WTC11 (cell line): Measurements from ENCODE around the gene FBN2.

Source experiments
- CTCF ChIP-seq: fragments of 200-600 bp; IDR thresholded peaks from 2 replicates; pipeline ENCODE4 v1.8.0; 2022; ENCODE audit warnings: antibody characterized with exemption
- ELF4 ChIP-seq: sonication (generic); formaldehyde crosslinking; IDR thresholded peaks from 2 replicates; pipeline ENCODE4 v1.8.1; 2022; ENCODE audit warnings: low read depth, mild to moderate bottlenecking, moderate library complexity, missing genetic modification reagents
- ESRRA ChIP-seq: sonication (generic); formaldehyde crosslinking; IDR thresholded peaks from 2 replicates; pipeline ENCODE4 v1.8.1; 2022; ENCODE audit warnings: mild to moderate bottlenecking, missing genetic modification reagents, borderline replicate concordance
- GRHL2 ChIP-seq: fragments of 250-450 bp; sonication (Bioruptor Pico); IDR thresholded peaks from 2 replicates; pipeline ENCODE4 v1.8.0; 2022; ENCODE audit warnings: mild to moderate bottlenecking, moderate library complexity; ENCODE audit not compliant: insufficient replicate concordance, severe bottlenecking
- IRF1 ChIP-seq: sonication (generic); formaldehyde crosslinking; IDR thresholded peaks from 2 replicates; pipeline ENCODE4 v1.8.0; 2023; ENCODE audit warnings: missing genetic modification reagents
- JUN ChIP-seq: sonication (generic); formaldehyde crosslinking; IDR thresholded peaks from 2 replicates; pipeline ENCODE4 v1.8.0; 2023; ENCODE audit warnings: mild to moderate bottlenecking, missing genetic modification reagents
- KAT7 ChIP-seq: sonication (generic); formaldehyde crosslinking; IDR thresholded peaks from 2 replicates; pipeline ENCODE4 v1.8.1; 2023; ENCODE audit warnings: missing genetic modification reagents, mild to moderate bottlenecking, borderline replicate concordance
- MAX ChIP-seq: sonication (generic); formaldehyde crosslinking; IDR thresholded peaks from 2 replicates; pipeline ENCODE4 v1.8.0; 2022; ENCODE audit warnings: mild to moderate bottlenecking, missing genetic modification reagents
- NR1H2 ChIP-seq: sonication (generic); formaldehyde crosslinking; IDR thresholded peaks from 2 replicates; pipeline ENCODE4 v1.9.0; 2021; ENCODE audit warnings: mild to moderate bottlenecking, moderate library complexity, missing genetic modification reagents
- TCF7 ChIP-seq: sonication (generic); formaldehyde crosslinking; IDR thresholded peaks from 2 replicates; pipeline ENCODE4 v1.8.0; 2022; ENCODE audit warnings: mild to moderate bottlenecking, low read depth, missing genetic modification reagents, moderate library complexity
- ZNF121 ChIP-seq: sonication (generic); formaldehyde crosslinking; IDR thresholded peaks from 2 replicates; pipeline ENCODE4 v1.8.0; 2023; ENCODE audit warnings: missing genetic modification reagents
- ZNF138 ChIP-seq: sonication (generic); formaldehyde crosslinking; conservative IDR thresholded peaks from 2 replicates; pipeline ENCODE4 v1.8.1; 2022; ENCODE audit warnings: mild to moderate bottlenecking, moderate library complexity, missing genetic modification reagents
- ZNF219 ChIP-seq: sonication (generic); formaldehyde crosslinking; IDR thresholded peaks from 2 replicates; pipeline ENCODE4 v1.8.0; 2023; ENCODE audit warnings: missing genetic modification reagents, mild to moderate bottlenecking, borderline replicate concordance

GRCh38 chr5:128498844-128499455, 39.1 kb downstream of the FBN2 start:
- TF ChIP-seq ELF4 (CRISPR knock-in tag) (no peak), NR1H2 (no peak), KAT7 (CRISPR knock-in tag) (no peak), ZNF138 (no peak), CTCF (no peak), ZNF219 (CRISPR knock-in tag) (no peak), MAX (CRISPR knock-in tag) (no peak), GRHL2 (CRISPR knock-in tag) (no peak), IRF1 (no peak), ESRRA (CRISPR knock-in tag) (no peak), ZNF121 (CRISPR knock-in tag) (no peak), JUN (CRISPR knock-in tag) (no peak), TCF7 (CRISPR knock-in tag) (no peak)
